ENCODE results near the gene SYT5. TPM values are rescaled to one million over a fixed set of nuclear protein-coding genes. Genes with fewer than 3 reads are reported as not detected.

Gene SYT5
- total RNA-seq, 1 experiment from 2014 or later: 4.5 TPM

DNA sequence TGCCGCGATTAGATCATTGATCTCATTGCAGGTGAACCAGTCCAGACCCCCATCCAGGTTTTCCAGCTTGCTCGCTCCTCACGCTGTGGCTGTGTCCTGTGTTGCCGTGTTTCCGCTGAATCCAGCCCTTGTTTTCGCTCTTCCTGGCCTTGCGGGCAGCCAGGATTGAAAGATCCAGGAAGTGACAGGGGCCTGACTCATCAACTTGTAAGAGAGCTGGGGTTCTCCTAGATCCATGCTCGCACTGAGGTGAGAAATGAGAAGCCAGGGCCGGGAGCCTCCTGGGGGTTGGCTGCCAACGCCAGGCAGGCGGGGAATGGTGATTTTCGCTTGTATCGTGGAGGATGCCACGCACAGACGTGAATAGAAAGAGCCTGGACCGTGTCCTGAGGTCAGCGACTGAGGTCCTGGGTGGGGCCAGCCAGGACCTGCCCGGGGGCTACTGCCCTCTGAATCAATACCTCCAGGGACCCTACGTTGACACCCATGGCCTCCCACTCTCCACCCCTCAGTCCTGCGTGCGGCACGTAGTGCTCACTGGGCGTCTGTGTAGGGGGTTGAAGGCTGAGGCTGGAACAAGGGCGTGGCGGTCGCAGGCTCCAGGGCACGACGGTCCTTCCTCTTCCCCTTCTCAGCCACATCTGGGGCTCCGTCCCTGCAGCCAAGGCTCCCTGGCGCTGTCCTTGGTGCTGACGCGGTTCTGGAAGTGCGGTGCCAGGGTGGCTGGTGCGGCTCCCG lies 36.5 kb upstream of the SYT5 start:
- peak overlapping the region; percentile 9 for H3K9ac ChIP-seq (ENCODE audit: extremely low read depth, insufficient read length, low read length)
- no CpG with 5 or more reads among the region's 36 CpGs for WGBS (ENCODE audit: extremely low coverage, insufficient read length, low lambda C conversion rate)

More for the DNA sequence above, 36.5 kb upstream of the SYT5 start:
- H3K9me3 Mint-ChIP-seq: peaks cover 33 to 52% of the 10 kb centered on the region in 2 experiments
- Histone ChIP-seq H2BK20ac (ENCODE audit: low read depth, low read length, poor library complexity, severe bottlenecking) (no peak overlapping the region), H3K9me3 (ENCODE audit: control insufficient read depth, low read depth, low read length) (no peaks in the 10 kb centered on the region), H4K8ac (replicated peaks; ENCODE audit: insufficient read length, low read depth, low read length) (no peak overlapping the region), H3K56ac (ENCODE audit: insufficient read length, low read depth, low read length) (no peak overlapping the region), H3K14ac (ENCODE audit: insufficient read depth, low read length) (no peak overlapping the region), H2AK5ac (ENCODE audit: insufficient read length, low read length) (no peak overlapping the region), H3K18ac (ENCODE audit: insufficient read length, low read depth, low read length) (no peak overlapping the region), H3K4ac (ENCODE audit: low read depth, low read length) (no peak overlapping the region), H2BK15ac (ENCODE audit: low read depth, low read length) (no peak overlapping the region), H3K79me2 (ENCODE audit: insufficient read depth, low read length) (no peaks in the 10 kb centered on the region), H3K79me1 (ENCODE audit: insufficient read depth, low read depth, low read length, poor library complexity, severe bottlenecking) (no peaks in the 10 kb centered on the region), H3K27ac (ENCODE audit: insufficient read length, low read depth, low read length) (no peak overlapping the region), H3T11ph (ENCODE audit: low read length) (no peak overlapping the region), H3K27me3 (ENCODE audit: insufficient read depth, low read length) (no peaks in the 10 kb centered on the region), H4K20me1 (ENCODE audit: control insufficient read depth, insufficient read depth, insufficient read length) (peaks cover 2% of the 10 kb centered on the region), H3K4me2 (ENCODE audit: insufficient read depth, insufficient read length, low read length) (peak overlapping the region; percentile 56), H3K23me2 (ENCODE audit: insufficient read length, low read depth, low read length, poor library complexity, severe bottlenecking) (peaks cover 3% of the 10 kb centered on the region), H3K4me1 (ENCODE audit: insufficient read depth, low read length) (no peaks in the 10 kb centered on the region), H3K23ac (ENCODE audit: insufficient read length, low read depth, low read length) (no peak overlapping the region), H4K5ac (ENCODE audit: insufficient read length, low read depth, low read length) (no peak overlapping the region), H4K91ac (ENCODE audit: insufficient read length, low read depth, low read length) (no peak overlapping the region), H2BK120ac (ENCODE audit: low read depth, low read length, poor library complexity, severe bottlenecking) (no peak overlapping the region), H2AFZ (ENCODE audit: low read length) (no peak overlapping the region), H2BK5ac (ENCODE audit: insufficient read length, low read length) (no peak overlapping the region), H2BK12ac (ENCODE audit: insufficient read length, low read depth, low read length) (no peak overlapping the region)
- TF ChIP-seq, protein P1, sequence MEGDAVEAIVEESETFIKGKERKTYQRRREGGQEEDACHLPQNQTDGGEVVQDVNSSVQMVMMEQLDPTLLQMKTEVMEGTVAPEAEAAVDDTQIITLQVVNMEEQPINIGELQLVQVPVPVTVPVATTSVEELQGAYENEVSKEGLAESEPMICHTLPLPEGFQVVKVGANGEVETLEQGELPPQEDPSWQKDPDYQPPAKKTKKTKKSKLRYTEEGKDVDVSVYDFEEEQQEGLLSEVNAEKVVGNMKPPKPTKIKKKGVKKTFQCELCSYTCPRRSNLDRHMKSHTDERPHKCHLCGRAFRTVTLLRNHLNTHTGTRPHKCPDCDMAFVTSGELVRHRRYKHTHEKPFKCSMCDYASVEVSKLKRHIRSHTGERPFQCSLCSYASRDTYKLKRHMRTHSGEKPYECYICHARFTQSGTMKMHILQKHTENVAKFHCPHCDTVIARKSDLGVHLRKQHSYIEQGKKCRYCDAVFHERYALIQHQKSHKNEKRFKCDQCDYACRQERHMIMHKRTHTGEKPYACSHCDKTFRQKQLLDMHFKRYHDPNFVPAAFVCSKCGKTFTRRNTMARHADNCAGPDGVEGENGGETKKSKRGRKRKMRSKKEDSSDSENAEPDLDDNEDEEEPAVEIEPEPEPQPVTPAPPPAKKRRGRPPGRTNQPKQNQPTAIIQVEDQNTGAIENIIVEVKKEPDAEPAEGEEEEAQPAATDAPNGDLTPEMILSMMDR (conservative IDR thresholded peaks at IDR 0.05): no peak
- H3K36me3 Mint-ChIP-seq (ENCODE audit: insufficient read depth in 1 of 3, low read depth in 3 of 3): peaks cover 6 to 18% (median 6%) of the 10 kb centered on the region in 3 experiments; a peak in 6 of 7 replicates
- H3K27ac Mint-ChIP-seq: peak overlapping the region; percentile 79 to 99 (median 93); a peak in 5 of 7 replicates
- peak; percentile 96 for DNase-seq
- peaks cover 38% of the 10 kb centered on the region for H3K27me3 Mint-ChIP-seq (ENCODE audit: low read depth)
- H3K4me1 Mint-ChIP-seq: peaks cover 10 to 11% of the 10 kb centered on the region in 2 experiments
- peak overlapping the region; percentile 91 to 93 for H3K4me3 Mint-ChIP-seq

Data from H9 (cell line).